ENCODE measurements around the gene NUDT22. TPM values are rescaled to one million over a fixed set of nuclear protein-coding genes. Genes with fewer than 3 reads are reported as not detected.

The NUDT22 gene
- total and polyA plus RNA-seq, 2 of the 8 experiments (the other 6 are each of a cell fraction or from before 2014, with no cell fraction given), result 43.4 to 69.0 TPM

DNA sequence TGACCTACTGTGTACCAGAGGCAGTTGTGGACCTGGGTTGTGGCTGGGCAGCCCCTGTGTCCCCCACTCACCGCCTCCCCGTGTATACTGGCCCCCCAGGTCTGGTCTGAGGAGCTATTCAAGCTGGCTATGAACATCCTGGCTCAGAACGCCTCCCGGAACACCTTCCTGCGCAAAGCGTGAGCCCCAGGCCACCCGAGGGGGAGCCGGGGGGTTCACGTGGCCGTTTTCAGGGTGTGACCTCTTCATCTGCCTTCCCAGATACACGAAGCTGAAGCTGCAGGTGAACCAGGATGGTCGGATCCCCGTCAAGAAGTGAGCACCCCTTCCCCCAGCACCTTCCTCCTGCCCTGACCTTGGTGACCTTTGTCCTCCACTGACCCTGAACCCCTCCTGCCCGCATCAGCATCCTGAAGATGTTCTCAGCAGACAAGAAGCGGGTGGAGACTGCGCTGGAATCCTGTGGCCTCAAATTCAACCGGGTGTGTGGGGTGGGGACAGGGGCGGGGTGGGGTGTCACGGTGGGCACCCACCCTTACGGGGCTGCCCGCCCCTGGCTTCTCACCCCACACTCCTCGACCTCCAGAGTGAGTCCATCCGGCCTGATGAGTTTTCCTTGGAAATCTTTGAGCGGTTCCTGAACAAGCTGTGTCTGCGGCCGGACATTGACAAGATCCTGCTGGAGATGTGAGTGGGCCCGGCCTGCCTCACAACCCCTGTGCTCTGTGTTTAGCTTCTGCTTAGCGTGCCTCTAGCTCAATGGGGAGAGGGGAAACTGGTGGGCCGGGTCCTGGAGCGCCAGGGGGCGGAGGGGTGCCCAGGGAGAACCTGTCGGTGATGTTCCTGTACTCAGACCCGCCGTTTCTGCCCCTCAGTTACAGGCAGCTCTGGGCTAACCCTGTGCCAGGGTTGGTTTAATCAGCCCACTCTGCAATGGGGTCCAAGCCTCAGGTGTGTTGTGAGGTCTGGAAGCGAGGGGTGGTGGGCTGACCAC, 29.4 kb downstream of the NUDT22 start:
- POLR2A ChIA-PET (ENCODE audit: partially characterized antibody), result interaction anchor here (0.7 to 7.1 kb wide), 3 partner anchors 11 to 24 kb away, joined by 3 to 101 read pairs (median 36); partner anchors contain the start of gene PPP1R14B
- Histone ChIP-seq H3K79me2 (ENCODE audit: control insufficient read depth in 1 of 2, insufficient read depth in 2 of 2, low read length in 2 of 2) (peaks cover 0 to 23% of the 10 kb centered on the region in 2 experiments; a peak in 1 of 4 replicates), H3K4me2 (ENCODE audit: insufficient read depth in 1 of 2, low read depth in 2 of 2, low read length in 2 of 2) (no peak overlapping the region), H2AFZ (ENCODE audit: low read length) (no peak overlapping the region), H3K27ac (ENCODE audit: low read depth, low read length) (no peak overlapping the region), H2BK20ac (ENCODE audit: low read length) (no peak overlapping the region), H2BK12ac (ENCODE audit: low read depth, low read length) (no peak overlapping the region), H2BK15ac (ENCODE audit: low read length) (no peak overlapping the region), H3K27me3 (replicated peaks in 1 of 4; ENCODE audit: control insufficient read depth in 3 of 4, extremely low read depth in 1 of 4, insufficient read depth in 3 of 4, low read length in 3 of 4) (no peaks in the 10 kb centered on the region), H3K14ac (ENCODE audit: insufficient read length) (no peak overlapping the region), H2BK120ac (replicated peaks; ENCODE audit: low read depth, low read length) (no peak overlapping the region), H4K91ac (replicated peaks; ENCODE audit: insufficient read length, low read length) (no peak overlapping the region), H3K4ac (replicated peaks; ENCODE audit: insufficient read length, low read depth, low read length) (no peak overlapping the region), H3K9ac (replicated peaks in 1 of 4; ENCODE audit: extremely low read depth in 1 of 4, low read depth in 3 of 4, low read length in 3 of 4) (no peak overlapping the region), H3K9me3 (ENCODE audit: insufficient read depth in 2 of 2, low read depth in 1 of 2, low read length in 1 of 2) (no peaks in the 10 kb centered on the region), H3K4me3 (ENCODE audit: extremely low read depth in 1 of 4, insufficient read depth in 2 of 4, low read depth in 3 of 4, low read length in 4 of 4) (no peak overlapping the region), H3K4me1 (replicated peaks in 1 of 4; ENCODE audit: control insufficient read depth in 3 of 4, insufficient read depth in 4 of 4, low read length in 3 of 4) (peaks cover 0 to 12% (median 8%) of the 10 kb centered on the region in 4 experiments; a peak in 5 of 7 replicates), H3K79me1 (ENCODE audit: low read depth, low read length) (peaks cover 2% of the 10 kb centered on the region; the same call in 1 of the 2 replicates), H3K36me3 (ENCODE audit: control insufficient read depth in 2 of 4, insufficient read depth in 4 of 4, low read length in 3 of 4) (peaks cover 20 to 54% (median 33%) of the 10 kb centered on the region in 4 experiments), H4K8ac (ENCODE audit: extremely low read depth, insufficient read depth, low read length) (no peak overlapping the region), H4K5ac (ENCODE audit: insufficient read length, low read depth, low read length) (no peak overlapping the region), H3K56ac (replicated peaks; ENCODE audit: insufficient read length, low read depth, low read length) (no peak overlapping the region), H2BK5ac (ENCODE audit: low read depth, low read length) (no peak overlapping the region), H4K20me1 (replicated peaks in 1 of 2; ENCODE audit: control insufficient read depth in 1 of 2, insufficient read depth in 2 of 2, low read length in 2 of 2) (peaks cover 10 to 24% of the 10 kb centered on the region in 2 experiments), H3K18ac (ENCODE audit: extremely low read depth, low read length) (no peak overlapping the region), H3K23ac (ENCODE audit: insufficient read length) (no peak overlapping the region), H2AK5ac (ENCODE audit: low read depth, low read length) (no peak overlapping the region), H3K23me2 (ENCODE audit: low read depth, low read length) (peaks cover 10% of the 10 kb centered on the region; the same call in 1 of the 2 replicates)
- FAIRE-seq (no peak), DNase-seq (ENCODE audit: low read depth in 1 of 2, low spot score in 2 of 2) (no peak)
- CTCF ChIA-PET (ENCODE audit: partially characterized antibody), result interaction anchor here (0.6 to 5.9 kb wide), 5 partner anchors 10 to 381 kb away, joined by 3 to 62 read pairs (median 4); partner anchors contain the start of gene FERMT3
- WGBS, 2 experiments (ENCODE audit: extremely low coverage in 1 of 2, insufficient coverage in 1 of 2, insufficient read length in 1 of 2, insufficient replicate concordance in 2 of 2, low coverage in 1 of 2, low lambda C conversion rate in 2 of 2, missing lambda C conversion rate in 1 of 2), result 94% methylated on average over 29 of the region's 35 CpGs; no CpG with 5 or more reads in 1 of the 2 experiments
- TF ChIP-seq CTBP2 (IDR thresholded peaks at IDR 0.05; ENCODE audit: borderline replicate concordance, insufficient read depth, insufficient read length, low read length), result no peak
- TF ChIP-seq ZNF274 (IDR thresholded peaks at IDR 0.05; ENCODE audit: borderline replicate concordance, extremely low read depth, low read length), result no peak
- no peak for TF ChIP-seq BRCA1 (IDR thresholded peaks at IDR 0.05; ENCODE audit: low read depth, low read length)
- no peak for TF ChIP-seq KDM4A (IDR thresholded peaks at IDR 0.05; ENCODE audit: low read depth, low read length, severe bottlenecking)
- TF ChIP-seq MAX (IDR thresholded peaks at IDR 0.05), result no peak
- no peak for TF ChIP-seq E2F6 (IDR thresholded peaks at IDR 0.05)
- TF ChIP-seq RAD21 (IDR thresholded peaks at IDR 0.05 in 1 of 2, conservative IDR thresholded peaks at IDR 0.05 in 1 of 2; ENCODE audit: low read depth in 2 of 2, low read length in 2 of 2), result no peak
- no peak for TF ChIP-seq CHD2 (IDR thresholded peaks at IDR 0.05; ENCODE audit: low read length)
- no peak for TF ChIP-seq ASH2L (IDR thresholded peaks at IDR 0.05; ENCODE audit: low read length)
- TF ChIP-seq SP4 (IDR thresholded peaks at IDR 0.05; ENCODE audit: low read length), result no peak

Measured in H1 (cell line).